NCI-H187 (cell line): ENCODE data around the gene ELOVL5.

Source experiments
- DNase-seq, 2 experiments: peaks; one replicate each; lab custom pipeline; 2025; lab: John Stamatoyannopoulos, UW

Gene ELOVL5

DNA sequence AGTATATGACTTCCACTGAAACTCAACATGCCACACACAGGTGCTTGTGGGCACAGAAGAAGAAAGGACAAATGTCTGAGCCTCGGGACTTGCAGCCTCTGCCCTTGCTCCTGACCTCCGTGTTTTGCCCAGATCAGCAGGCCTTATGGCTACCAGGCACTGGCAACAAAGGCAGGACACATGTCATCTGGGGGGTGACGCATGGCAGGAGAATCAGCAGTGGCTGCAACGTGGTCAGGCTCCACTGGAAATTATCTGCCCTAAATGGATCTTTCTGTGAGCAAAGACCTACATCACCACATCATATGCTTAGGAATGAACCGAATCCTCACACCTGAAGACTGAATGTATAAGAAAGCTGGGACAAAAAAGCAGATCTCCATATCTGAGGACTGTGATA, 78.9 kb downstream of the ELOVL5 start:
- no peak for DNase-seq

DNA sequence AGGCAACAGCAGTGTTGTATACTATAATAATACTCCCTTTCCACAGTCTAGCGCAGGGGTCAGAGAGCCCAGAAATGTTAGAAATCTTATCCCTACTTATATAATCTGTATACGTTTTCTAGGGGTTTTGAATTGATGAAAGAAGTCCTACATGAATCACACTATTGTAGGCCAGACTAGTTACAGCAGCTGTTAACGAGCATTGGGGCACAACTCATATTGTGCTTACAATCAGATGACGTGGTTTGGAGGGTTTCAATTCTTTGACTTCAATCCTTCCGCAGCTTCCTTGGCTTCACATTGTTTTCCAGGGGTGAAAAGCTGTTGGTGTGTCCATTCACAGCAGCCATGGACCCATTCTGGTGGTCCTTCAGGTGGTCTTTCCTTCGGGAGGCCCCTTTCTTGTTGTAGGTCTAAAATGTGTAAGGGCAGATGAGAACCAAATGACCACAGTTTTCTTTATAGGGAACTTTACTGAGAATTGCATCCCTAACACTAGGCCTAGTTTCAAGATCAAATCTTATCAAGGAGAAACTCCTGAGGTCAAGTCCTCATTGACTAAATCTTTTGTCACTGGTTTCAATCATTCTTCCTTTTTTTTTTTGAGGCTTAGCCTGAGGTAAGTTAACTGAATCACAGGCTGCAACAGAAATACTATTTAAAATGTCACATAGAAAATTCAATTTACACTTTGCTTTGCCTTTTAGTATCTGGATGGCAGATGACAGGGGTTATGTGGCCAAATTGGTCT, 79.7 kb downstream of the ELOVL5 start:
- DNase-seq, result no peak

DNA sequence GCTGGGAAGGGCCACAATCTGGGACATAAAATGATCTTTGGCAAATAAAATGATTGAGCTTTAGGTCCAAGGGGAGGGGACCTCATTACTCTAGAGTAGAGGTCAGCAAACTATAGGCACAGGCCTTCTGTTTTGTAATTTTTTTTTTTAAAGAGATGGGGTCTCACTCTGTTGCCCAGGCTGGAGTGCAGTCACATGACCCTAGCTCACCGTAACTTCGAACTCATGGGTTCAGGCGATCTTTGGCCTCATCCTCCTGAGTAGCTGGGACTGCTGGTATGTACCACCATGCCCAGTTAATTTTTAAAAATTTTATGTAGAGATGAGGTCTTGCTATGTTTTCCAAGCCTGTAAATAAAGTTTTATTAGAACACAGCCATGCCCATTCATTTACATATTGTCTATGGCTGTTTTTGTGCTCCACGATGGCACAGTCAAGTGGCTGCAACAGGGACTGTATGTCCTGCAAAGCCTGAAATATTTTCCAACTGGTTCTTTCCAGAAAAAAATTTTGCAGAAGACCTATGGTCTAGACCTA, 82.1 kb downstream of the ELOVL5 start:
- no peak for DNase-seq

DNA sequence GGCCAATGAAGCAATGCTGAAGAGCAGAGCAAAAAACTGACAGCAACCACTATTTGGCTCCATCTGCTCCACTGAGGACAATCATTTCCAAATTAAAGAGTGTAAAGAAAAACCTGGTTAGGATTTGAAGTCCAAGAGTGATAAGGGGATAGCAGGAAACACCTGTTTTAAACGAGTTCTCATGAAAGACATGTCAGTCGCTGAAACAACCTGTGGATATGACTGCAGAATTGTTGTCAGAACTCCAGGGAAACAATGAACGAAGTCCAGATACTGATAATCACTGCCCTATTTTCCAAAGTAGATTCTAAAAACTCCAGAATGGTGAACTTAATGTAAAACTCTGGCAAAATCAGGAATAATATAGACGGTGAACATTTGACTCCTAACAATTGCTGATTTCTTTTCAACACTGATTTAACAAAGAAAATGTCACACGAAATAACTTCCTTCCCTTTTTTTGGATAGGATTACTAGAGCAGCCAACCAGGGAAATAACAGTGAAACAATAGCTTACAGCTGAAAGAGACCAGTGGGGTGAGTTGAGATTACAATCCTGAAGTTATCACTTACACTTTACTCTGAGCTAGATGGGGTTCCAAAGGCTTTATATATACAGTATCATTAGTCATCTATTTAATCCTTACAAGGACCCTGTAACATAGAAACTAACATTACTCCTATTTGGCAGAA, 83.7 kb downstream of the ELOVL5 start:
- no peak for DNase-seq

DNA sequence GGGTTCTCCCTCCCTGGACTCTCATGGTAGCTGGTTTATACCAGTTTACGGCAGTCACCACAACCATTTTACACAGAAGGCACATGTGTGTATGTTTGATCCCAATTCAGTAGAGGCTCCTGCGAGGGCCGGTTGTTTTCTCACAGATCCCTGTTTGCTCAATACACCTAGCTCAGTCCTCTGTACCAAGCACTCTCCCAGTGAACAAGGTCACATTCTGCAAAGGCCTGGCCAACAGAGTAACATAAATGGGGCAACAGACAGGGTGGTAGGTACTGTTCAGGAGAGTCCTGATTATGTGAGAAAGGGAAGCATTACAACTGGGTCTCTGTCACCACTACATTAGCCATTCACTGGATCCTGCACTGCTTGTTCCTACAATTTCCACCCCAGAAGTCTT, 84.4 kb downstream of the ELOVL5 start:
- no peak for DNase-seq

DNA sequence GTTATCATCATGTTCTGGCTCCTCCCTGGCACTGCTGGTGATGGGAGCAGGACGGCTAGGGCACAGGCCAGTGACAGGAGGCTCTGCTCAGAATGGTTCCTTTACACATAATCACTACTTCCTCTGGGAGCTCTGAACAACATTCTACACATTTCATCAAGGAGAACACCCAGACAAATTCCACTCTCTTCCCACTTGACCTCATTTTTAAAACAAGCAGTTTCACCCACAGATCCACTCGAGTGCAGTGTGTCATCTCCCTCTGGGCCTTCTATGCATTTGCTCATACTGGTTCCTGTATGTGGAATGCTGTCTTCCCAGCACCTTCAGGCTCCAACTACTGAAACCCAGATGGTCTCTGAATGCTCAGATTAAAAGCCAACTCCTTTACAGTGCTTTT, 84.8 kb downstream of the ELOVL5 start:
- no peak for DNase-seq

DNA sequence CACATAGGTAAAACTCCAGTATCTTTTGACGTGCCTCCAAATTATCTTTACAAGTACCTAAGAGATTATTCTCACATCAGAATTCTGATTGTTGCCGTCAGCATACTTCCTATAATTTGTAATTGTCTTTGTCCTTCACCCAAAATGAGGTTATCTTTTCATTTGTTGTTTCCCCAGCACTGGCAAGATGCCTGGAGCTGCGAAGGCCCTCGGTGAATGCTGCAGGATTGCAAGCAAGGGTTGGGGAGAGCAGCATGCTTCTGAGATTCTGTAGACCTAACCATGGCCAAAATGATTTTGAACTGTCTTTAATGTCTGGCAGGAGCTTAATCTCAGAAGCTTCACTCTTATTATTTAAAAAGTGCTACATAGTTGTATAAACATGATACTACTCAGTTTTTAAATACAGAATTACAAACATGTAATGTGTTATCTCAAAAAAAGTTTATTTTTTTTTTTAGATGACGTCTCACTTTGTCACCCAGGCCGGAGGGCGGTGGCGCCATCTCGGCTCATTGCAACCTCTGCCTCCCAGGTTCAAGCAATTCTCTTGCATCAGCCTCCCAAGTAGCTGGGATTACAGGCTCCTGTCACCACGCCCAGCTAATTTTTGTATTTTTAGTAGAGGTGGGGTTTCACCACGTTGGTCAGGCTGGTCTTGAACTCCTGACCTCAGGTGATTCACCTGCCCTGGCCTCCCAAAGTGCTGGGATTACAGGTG, 88.7 kb downstream of the ELOVL5 start:
- DNase-seq, result no peak

DNA sequence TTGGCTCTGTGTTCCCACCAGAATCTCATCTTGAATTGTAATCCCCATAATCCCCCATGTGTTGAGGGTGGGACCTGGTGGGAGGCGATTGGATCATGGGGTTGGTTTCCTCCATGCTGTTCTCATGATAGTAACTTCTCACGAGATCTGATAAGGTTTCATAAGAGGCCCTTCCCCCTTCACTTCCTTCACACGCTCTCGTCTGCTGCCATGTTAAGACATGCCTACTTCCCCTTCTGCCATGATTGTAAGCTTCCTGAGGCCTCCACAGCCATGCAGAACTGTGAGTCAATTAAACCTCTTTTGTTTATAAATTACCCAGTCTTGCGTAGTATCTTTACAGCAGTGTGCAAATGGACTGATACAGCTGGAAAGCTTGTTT, 90.0 kb downstream of the ELOVL5 start:
- no peak for DNase-seq

DNA sequence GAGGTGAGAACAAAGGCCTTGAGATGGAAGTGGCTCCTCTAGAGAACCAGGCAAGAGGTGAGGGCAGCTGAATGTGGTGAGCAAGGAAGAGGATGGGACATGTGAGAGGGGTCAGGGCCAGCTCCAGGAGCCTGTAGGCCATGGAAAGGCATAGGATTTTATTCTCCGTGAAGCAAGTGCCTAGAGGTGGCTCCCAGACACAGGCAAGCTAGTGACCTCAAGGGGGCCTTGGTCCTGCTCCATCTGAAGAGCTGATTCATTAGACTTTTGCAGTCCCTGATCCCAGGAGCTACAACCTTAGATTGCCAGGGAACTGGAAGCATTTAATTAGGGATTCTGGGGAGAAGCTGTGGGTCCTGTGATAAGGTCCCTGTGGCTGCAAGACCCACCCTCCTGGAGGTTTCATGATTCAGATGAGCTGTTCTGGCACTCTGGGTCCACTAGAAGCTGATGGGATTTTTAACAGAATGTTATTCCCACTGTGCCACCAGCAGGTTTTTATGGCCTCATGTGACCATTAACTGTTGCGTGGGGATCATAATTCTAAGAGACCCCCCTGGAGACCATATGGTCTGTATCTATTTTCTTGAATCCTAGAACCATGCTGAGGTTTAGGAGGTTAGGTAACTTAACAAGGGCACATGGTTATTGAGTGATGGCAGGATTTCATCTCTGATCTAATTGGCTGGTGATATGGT, 90.5 kb downstream of the ELOVL5 start:
- no peak for DNase-seq

DNA sequence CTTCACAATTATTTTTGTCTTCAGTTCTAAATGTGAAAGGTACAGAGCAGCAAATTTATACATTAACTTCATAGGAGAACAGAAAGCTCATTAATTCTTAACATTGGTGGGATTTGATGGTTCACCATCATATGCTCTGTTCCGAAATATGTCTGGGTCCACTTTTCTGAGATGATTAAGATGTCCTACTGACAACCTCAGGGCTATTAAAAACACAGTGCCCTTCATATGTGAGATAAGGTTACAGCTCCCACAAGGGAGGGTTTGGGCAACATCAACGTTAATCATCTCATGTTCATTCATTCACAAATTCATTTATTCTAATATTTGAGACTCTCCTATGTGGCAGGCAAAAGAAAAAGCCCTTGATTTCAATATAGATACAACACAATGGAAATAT, 91.2 kb downstream of the ELOVL5 start:
- no peak for DNase-seq

DNA sequence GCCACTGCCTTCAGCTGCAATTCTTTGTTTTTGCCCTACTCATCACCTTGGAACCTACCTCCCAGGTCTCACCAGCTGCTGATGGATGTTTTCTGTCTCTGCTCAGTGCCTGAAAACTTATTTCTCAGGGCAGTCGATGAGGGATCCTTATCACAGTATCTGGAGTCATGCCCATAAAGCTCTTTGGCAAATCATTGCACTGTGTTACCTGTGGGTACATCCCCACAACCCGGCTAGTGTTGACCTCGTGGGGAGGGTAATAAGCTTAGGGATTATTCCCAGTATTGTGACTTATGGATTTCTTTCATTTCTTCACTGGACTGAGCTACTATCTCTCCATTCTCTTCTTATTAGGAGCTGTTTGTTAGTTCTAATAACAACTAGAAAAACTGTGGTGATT, 91.7 kb downstream of the ELOVL5 start:
- no peak for DNase-seq

DNA sequence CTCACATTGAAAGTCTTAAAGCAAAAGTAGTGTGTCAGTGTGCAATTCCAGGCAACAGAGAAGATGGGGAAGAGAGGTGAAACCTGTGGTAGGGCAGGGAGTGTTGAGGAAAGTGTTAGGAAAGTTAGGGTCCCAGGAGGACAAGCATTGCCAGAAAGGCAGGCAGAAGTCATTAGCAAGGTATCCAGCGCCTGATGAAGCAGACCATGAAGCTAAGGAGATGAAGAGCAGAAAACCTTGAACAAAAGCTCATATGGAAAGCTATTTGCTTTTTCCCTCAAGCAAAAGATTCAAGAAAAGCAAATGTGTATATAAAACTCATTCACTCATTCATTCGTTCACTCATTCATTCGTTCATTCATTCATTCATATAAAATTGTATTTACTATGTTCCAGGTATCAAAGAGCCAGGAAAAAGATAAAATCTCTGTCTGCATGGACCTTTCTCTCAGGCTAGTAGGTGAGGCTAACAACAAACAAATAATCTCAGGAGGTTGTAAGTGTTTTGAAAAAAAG, 96.5 kb downstream of the ELOVL5 start:
- DNase-seq, result no peak

DNA sequence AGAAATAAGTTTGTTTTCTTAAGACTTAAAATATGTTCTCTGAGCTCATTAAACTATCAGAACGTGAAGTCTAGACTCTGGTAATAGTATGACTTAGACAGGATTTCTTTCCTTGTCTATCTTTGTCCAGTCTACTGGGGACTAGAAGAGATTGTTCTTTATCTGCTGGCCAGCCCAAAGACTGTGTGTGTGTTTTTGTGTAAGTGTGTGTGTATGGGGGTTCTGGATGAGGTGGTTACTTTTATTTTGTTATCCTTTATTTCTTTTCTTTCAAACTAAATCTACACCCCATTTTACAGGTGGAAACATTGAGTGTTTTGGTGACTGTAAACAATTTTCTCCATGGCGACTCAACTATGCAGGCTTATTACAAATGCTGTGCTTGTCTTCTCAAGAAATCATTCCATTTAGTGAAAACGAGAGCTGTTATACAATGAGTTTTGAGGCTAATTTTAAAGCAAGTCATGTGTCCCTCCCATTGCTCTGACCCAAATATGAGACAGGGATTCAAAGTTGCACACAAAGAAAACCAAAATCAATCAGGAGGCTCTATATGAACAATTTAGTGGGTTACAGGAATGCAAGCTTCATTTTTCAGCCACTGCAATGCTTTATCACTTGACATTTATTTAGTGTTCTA, 97.6 kb downstream of the ELOVL5 start:
- DNase-seq, result no peak

DNA sequence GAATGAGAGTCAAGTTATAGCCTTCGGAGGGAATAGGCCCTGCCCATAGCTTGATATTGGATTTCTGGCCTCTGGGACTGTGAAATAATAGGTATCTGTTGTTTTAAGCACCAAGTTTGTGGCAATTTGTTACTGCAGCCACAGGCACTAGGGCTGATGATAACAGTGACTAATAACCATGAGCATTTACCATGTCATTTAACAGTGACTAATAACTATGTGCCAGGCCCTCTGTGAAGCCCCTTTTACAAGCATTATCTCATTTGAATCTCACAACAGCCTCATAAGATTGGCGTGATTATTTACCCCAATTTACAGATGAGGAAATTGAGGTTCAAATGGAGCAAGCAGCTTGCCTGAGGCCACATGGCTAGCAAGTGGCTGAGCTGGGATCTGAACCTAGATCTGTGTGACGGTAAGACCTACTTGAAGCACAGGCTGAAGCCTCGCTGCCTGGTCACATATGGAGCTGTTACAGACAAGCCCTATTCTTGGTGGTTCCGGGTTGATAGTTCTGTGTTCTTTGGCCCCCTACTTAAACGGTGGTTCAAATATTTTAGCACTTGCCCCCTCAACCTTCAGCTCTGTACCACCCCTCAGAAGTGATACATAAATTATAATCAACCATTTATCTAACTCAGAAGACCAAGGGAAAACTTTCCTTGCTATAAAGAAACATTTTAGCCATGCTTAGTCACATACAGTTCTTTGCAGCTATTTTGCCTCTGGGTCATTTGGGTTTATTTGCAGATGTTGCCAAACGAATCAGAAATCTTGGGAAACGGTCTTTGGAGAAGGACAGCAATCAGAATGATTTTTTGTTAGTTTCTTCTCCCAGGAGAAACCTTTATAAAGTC, 98.3 kb downstream of the ELOVL5 start:
- DNase-seq, result no peak

DNA sequence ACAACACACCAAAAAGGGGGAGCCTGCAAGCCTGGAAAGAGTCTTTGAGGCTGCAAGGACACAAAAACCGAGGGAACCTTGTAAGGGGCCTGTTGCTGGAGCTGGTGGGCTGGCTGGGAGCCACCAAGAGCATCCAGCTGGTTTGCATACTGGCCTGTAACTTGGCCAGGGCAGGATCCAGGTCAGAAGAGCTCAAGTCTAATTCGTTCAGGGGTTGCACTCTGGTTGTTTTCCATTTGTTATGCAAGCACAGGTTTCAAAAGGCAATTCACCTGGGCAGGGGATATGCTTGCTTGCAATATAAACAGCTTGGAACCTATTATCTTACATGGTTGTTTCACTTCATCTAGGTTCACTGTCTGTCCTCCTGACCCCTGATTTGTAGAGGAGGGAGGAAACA, 101.8 kb downstream of the ELOVL5 start:
- no peak for DNase-seq

DNA sequence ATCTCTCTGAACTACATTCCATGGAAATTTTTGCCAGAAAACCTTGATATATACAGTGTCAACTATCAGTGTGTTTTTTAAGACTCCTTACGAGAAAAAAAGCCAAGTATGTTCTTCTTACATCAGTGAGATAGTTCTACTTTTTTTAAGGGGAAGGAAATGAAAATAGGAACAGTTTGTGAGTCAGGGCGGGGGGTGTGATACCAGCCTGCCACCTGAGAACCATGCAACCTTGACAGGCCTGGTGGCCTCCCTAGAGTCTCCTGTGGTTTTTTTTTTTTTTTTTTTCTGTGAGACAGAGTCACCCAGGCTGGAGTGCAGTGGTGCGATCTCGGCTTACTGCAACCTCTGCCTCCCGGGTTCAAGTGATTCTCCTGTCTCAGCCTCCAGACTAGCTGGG, 103.8 kb downstream of the ELOVL5 start:
- no peak for DNase-seq

DNA sequence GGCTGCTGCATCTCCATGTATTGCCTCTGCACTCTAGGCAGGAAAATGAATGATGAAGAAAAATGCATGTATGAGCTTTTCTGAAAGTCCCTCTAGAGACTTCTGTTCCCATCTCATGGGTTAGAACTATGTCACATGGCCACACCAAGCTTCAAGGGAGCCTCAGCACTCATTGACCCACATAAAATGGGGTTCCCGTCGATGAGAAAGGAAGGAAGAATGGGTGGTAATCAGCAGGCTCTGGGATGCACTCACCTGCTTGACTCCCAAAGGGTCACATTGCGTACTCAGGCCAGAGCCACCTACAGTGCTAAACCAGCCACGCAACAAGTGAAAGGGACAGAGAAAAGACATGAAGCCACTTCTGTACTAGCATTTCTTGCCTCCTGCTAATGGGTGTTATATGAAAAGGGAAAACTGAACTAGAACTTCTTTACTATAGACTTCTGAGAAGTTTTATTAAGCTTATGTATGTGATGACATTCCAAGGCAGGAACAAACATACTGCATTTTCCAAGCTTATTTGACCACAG, 104.3 kb downstream of the ELOVL5 start:
- DNase-seq, result no peak

DNA sequence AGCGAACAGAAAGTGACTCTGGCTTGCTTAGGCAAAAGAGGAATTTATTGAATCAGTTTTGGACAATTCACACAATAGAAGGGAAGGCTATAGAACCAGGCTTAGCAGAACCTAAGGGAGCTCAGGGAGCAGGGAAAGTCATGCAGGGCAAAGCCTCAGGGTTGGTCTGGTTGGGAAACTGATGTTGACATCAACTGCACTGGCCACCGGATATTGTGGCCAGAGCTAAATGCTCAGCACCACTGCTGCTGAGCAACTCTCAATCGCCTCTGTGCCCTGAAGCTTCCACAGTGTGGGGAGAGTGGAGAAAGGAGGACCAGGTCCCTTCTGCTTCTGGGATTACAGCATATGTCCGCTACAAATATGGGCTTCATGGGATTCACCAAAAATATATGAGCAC, 106.8 kb downstream of the ELOVL5 start:
- DNase-seq, result no peak

DNA sequence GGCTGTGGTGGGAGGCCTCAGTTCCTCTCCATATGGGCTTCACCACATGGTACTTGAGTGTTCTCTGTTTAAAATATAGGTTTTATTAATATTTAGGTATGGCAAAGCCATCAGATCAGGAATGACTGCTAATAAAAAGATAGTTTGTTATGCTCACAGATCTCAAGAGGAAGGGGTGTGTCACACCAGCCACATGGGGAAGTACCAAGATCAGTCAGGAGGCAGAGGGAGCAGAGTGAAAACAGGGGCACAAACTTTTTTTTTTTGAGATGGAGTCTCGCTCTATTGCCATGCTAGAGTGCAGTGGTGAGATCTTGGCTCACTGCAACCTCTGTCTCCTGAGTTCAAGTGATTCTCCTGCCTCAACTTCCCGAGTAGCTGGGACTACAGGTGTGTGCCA, 108.0 kb downstream of the ELOVL5 start:
- no peak for DNase-seq

DNA sequence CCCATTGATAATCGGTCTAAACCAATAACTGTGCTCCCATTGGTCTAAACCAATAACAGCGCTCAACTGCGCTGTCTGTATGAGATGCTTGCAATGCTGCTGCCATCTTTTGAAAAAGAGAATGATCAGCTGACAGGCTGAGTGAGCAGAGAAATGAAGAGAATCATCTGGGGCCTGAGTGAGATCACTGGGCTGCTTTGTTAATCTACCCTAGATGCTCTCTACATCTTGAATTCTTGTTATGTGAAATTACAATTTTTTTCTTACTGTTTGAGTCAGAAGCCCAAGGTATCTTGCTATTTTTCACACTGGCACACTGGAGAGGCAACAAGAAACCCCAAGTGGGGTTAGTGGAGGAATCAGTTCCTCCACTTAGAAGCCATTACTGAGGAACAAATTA, 108.6 kb downstream of the ELOVL5 start:
- DNase-seq, result no peak
